ENCODE measurements around the gene ENPP7. TPM values are rescaled to one million over a fixed set of nuclear protein-coding genes. Genes with fewer than 3 reads are reported as not detected.
A peak's percentile ranks its signal among the peaks of the same experiment; 100 is the strongest.
"Not testable (repeated sequence)": the region's sequence is repeated elsewhere in the genome, so short reads cannot be mapped to it uniquely, and the experiment has no call there.

ENPP7 gene
- total RNA-seq, 1 donor from 2014 or later: not detected

DNA sequence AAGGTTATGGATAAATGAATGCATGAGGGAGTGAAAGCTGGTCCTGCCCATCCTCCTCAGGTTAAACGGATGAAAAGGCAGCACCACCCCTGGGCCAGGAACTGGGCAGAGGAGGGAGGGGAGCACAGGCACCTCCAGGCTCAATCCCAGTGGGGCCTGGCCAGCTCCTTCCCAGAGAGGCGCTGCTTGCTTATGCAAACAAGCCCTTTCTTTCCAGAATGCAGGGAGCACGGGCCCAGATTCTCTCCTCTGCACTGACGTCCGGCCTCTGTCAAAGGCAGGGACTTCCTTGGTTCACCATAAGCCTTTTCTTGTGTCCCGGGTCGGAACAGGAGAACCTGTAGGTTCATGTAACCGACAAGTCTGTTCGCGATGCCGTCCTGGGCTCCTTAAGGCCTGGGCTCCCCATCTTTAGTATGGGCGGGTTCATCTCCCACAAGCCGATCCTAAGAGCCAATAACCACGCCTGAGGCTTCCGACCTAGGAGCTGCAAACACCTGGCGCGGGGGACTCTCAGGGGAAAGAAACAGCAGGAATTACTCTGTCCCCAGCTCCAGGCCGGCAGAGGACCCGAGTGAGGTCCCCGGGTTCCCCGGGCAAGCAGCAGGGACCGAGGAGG, 16.3 kb downstream of the ENPP7 start:
- no peak for DNase-seq (ENCODE audit: low spot score in 2 of 2)
- no peak for FAIRE-seq

DNA sequence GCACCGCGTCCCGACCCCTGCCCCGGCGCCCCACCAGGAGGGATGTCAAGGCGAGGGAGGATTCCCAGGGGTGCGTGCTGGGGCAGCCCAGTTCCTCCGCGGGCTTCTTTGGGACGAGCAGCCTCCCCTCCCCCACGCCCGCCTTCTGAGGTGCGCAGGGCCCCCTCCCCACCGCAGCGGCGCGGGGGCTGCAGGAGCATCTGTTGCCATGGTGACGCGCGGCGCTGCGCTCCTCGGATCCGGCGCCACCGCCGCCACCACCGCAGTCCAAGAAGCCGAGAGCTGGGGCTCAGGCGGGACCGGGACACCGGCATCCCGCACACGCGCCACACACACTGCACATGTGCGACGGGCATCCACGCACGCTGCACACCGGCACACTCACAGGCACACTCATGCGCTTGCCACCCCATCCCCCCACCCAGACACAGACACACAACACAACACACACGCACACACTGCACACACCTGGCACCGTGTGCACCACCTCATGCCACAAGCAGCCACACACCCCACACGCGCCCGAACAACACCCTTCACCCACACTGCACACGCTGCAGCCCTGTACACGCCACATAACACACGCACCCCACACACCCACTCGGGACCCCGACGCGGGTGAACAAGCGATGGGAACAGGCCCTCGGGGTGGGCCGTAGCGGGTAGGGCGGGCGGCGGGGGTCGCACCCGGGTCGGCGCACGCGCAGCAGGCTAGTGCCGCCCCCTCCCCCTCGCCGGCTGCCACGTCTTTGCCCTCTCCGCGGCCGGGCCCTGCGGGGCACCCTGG, 17.0 kb downstream of the ENPP7 start:
- FAIRE-seq (no peak), DNase-seq (ENCODE audit: low spot score in 2 of 2) (peak; percentile 39 to 56)

DNA sequence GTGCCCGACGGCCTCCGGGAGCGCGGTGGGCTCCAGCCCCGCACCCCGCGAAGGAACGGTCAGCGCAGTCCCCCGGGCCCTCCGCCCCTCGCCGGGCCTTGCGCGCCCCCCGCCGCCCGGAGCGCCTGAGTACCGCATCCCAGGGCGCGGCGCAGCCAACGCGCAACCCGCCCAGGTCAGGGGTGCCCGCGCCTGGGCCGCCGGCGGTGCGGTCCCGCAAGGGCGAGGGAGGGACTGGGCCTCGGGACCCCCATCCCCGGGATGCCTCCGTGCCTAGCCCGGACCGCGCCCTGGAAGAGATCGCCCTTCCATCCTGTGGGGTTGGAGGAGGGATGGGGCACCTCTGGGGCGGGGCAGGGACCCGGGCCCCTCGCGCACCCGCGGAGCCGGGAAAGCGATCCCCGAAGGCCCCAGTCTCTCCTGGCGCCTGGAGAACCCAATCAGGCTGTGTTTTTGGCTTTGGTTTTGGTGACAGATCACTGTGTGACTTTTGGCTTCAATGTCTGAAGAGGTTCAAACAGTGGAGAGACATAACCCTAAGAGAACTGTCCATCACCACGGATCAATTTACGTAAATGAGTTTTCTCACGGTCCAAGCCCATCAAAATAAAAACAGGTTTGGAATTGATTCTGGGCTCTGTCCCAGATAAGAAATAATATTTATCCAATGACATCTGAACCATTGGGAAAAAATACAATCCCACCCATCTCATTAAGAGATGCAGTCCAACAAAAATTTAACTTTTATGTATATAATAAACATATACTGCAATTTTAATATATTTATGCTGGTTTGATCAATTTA, 17.8 kb downstream of the ENPP7 start:
- DNase-seq (ENCODE audit: low spot score in 2 of 2) (no peak), FAIRE-seq (no peak)

DNA sequence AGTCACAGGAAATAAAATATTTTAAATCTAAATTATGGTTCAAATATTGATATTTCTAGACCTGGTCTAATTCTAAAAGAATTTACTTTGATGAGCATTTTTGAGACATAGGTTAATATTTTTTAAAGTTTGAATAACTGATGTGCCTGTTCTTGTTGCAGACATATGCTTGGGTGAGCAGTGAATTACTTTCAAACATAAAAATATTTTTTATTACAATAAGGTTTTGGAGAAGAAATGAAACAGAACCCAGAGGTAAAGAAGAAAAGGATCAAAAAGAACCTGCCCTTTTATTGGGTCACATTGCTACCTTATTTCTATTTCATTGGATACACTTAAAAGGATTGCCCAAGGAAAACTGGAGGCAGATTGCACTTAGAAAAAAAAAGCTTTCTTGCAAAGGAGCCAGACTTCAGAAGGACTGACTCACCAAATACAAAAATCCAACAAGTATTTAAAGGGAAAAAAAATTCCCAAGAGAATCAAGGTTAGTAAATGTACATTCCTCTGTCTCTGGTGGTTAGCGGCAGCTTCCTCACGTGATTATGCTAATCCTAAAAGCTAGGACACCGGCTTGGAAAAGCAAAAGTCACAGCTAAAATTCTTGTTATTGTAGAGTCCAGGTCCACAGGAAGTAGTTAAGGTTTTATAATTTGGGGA, 18.5 kb downstream of the ENPP7 start:
- no peak for FAIRE-seq
- DNase-seq (ENCODE audit: low spot score in 2 of 2): no peak

DNA sequence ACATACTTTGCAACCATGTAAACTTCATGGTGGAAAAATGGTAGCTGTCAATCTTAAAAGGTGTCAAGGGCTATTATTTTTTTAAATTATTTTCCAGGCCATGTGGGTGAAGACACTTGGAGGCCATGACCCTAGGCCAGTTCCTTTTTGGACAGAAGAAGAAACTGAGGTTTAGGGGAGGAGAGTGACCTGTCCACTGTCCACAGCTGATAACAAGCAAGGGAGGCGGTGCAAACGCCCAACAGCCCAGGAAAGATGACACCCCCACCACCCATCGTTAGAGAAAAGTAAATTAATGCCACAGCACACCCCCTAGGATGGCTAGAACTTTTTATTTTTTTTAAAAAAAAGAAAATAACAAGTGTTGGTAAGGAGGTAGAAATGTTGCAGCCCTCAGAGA, 19.2 kb downstream of the ENPP7 start:
- FAIRE-seq: no peak
- DNase-seq (ENCODE audit: low spot score in 2 of 2): no peak

DNA sequence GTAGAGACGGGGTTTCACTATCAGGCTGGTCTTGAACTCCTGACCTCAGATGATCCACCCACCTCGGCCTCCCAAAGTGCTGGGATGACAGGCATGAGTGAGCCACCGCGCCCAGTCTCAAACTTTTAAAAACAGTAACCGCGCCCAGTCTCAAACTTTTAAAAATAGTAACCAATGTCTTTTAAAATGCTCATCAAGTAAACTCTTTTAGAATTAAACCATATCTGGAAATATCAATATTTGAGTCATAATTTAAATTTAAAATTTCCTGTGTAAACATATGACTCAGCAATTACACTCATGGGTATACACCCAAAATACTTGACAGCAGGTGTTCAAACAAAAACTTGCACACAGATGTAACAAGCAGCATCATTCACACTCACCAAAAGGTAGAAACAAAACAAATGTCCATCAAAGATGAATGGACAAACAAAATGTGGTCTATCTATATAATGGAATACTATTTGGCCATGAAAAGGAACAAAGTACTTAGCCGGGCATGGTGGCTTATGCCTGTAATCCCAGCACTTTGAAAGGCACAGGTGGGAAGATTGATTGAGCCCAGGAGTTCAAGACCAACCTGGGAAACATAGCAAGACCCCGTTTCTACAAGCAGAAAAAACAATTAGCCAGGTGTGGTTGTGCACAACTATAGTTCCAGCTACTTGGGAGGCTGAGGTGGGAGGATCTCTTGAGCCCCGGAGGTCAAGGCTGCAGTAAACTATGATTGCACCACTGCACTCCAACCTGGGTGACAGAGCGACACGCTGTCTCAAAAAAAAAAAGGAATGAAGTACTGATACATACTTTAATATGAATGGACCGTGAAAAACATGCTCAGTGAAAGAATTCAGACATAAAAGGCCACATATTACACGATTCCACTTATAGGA, 20.2 kb downstream of the ENPP7 start:
- DNase-seq (ENCODE audit: low spot score in 2 of 2) (no peak), FAIRE-seq (no peak)

DNA sequence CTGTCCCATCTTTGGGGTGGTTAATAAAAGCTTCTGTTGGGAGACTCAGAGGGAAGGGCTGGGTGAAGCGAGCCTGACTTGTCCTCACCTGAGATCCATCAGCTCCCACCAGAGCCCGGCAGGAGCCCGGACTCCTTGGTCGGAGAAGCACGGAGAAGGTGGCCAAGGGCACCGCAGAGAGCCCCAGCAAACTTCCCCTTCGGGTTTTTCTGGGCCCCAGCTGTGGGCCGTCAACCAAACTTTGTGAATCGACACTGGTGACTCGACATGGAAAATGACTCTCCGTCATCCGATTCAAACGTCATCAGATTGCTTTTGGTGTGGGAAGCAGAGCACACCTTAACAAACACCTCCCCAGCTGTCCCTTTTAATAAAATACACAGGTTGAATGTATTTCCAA, 21.4 kb downstream of the ENPP7 start:
- FAIRE-seq (no peak), DNase-seq (ENCODE audit: low spot score in 2 of 2) (no peak)

DNA sequence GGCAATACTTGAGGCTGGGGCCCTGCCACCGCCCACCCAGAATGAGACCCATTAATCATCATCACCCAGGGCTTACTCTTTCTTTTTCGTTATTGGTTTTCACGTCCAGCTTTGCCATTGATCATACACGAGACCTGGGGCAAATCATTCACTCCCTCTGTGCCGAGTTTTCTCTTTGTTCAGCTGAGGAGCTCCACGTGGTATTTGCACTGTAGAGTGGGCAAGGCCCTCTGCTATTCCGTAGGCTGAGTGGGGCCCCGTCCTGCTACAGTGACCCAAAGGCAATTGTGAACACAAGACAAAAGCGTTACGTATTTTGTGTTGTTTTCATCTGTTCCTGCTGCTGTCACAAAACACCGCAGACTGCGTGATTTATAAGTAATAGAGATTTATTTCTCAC, 23.6 kb downstream of the ENPP7 start:
- FAIRE-seq (no peak), DNase-seq (ENCODE audit: low spot score in 2 of 2) (no peak)

DNA sequence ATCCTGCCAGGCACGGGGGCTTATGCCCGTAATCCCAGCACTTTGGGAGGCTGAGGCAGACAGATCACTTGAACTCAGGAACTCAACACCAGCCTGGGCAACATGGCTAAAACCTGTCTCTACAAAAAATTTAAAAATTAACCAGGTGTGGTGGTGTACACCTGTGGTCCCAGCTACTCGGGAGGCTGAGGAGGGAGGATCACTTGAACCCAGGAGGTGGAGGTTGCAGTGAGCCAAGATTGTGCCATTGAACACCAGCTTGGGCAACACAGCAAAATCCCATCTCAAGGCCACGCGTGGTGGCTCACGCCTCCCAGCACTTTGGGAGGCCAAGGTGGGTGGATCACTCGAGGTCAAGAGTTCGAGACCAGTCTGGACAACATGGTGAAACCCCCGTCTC, 24.2 kb downstream of the ENPP7 start:
- FAIRE-seq; DNase-seq (ENCODE audit: low spot score in 2 of 2): not testable (repeated sequence)

DNA sequence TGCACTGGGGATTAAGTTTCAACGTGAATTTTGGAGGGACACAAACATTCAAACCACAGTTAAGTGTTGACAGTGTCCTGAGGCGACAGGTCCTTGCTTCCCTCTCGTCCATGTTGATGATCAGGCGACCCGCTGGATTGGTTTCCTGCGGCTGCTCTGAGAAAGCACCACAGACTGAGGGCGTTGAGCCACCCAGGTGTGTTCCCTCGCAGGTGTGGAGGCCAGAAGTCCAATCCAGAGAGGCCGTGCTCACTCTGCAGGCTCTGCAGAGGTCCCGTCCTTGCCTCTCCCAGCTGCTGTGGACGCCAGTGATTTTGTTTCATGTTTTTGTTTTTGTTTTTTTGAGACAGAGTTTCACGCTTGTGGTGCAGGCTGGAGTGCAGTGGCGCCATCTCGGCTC, 24.8 kb downstream of the ENPP7 start:
- FAIRE-seq (no peak), DNase-seq (ENCODE audit: low spot score in 2 of 2) (no peak)

DNA sequence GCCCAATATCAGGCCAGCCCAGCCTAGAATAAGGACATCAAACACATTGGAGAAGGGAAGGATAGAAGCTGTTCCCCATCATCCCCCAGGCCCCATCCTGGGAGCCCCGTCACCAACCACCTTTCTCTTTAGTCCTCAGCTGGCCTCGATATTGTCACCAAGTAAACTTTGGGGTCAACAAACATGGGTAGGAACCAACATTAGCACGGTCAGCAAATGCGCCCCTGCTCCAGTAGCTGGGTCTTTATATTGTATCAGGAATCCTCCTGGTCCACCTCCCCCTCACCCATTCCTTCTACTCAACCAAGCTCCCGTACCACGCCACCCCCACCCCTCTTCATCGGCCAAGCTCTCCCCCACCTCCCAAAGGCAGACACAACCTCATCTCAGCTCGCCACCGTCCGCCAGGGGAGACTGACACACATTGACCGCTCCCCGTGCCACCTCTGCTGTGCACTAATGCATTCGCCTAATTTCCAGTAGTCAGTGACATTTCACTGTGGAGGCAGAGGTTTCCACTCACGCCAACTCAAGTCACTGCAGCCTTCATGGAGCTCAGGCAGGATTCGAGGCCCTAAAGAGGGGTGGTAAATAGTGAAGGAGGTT, 26.5 kb downstream of the ENPP7 start:
- FAIRE-seq: no peak
- DNase-seq (ENCODE audit: low spot score in 2 of 2): no peak

DNA sequence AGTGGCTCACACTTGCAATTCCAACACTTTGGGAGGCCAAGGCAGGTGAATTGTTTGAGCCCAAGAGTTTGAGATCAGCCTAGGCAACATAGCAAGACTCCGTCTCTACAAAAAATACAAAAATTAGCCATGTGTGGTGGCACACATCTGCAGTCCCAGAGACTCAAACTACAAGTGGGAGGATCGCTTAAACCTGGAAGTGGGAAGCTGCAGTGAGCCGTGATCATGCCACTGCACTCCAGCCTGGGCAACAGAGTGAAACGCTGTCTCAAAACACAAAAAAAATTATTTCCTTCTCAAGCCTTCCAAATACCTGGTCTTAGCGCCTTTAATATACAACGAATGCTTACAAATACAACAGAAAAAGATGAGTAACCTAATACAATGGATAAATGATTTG, 27.5 kb downstream of the ENPP7 start:
- FAIRE-seq: no peak
- DNase-seq (ENCODE audit: low spot score in 2 of 2): no peak

DNA sequence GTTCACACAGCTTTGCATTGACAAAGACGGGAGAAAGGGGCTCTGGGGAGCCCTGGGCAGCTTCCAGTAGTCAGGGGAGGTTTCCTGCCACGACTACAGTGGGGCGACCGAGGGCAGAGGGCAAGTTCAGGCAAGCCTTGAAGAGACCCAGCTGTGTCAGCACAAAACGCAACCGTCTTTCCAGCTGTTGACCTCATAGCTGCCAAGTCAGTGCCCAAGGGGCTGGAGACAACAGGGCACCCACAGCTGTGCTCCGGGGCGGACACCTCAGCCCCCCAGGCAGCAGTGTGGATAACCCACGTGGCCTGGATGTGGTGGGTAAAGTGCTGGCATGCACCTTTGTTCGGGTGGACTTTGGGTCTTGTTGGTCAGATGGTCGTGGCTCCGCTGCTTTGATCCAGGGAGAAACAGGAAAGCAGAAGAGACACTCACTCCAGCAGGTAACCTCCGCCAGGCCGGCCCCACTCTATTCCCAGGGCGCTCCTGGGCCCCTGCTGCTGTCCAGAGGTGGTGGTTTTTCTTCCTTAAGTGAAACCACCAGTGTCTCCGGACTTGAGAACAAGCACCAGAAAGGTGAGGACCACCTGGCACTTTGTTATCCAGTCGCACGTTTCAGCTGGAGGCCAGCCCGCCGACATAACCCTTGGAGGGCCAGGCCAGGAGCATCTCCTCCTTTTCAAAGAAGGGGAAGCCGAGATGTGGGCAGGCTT, 29.6 kb downstream of the ENPP7 start:
- FAIRE-seq: no peak
- DNase-seq (ENCODE audit: low spot score in 2 of 2): no peak

DNA sequence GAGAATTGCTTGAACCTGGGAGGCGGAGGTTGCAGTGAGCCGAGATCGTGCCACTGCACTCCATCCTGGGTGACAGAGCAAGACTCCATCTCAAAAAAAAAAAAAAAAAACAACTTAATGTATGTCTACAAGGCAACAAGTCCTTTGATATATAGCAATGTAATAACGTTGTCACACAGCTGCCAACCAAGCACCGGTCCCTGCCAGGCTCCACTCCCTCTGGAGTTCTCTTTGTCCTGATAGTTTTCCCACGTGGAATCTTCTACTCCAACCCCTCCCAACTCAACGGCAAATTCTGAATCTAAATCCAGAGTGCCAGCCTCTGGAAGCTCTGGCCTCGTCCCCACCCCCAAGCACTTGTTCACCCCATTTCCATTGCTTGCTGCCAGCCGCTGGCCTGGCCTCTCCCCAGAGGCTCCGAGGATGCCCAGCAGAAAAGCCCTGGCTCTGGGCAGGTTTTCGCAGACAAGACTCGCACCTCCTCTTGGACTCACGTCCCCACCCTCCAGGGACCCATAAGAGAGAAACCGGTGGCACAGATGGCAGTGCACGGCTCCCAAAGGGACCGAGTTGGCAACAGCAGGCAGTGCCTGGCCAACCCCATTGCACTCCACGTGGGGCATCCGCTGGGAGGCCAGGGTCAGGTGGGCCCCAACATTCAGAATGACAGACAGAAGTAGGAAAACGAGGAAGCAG, 31.3 kb downstream of the ENPP7 start:
- FAIRE-seq (no peak), DNase-seq (ENCODE audit: low spot score in 2 of 2) (no peak)

DNA sequence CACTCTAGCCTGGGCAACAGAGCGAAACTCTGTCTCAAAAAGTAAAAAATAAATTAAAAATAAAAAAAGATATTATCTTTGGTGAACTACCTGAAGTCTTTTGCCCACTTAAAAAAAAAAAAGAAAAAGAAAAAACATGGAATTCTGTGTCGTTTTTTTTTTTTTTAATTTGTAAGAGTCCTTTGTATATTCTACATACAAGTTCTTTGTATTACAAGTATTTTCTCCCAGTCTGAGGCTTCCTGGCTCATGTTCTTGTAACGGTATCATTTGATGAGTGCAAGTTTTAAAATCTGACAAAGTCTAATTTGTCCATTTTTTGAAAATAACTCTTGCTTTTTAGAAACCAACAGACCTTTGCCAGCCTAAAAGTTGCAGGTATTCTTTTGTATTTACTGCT, 35.0 kb downstream of the ENPP7 start:
- DNase-seq (ENCODE audit: low spot score in 2 of 2) (no peak), FAIRE-seq (no peak)

DNA sequence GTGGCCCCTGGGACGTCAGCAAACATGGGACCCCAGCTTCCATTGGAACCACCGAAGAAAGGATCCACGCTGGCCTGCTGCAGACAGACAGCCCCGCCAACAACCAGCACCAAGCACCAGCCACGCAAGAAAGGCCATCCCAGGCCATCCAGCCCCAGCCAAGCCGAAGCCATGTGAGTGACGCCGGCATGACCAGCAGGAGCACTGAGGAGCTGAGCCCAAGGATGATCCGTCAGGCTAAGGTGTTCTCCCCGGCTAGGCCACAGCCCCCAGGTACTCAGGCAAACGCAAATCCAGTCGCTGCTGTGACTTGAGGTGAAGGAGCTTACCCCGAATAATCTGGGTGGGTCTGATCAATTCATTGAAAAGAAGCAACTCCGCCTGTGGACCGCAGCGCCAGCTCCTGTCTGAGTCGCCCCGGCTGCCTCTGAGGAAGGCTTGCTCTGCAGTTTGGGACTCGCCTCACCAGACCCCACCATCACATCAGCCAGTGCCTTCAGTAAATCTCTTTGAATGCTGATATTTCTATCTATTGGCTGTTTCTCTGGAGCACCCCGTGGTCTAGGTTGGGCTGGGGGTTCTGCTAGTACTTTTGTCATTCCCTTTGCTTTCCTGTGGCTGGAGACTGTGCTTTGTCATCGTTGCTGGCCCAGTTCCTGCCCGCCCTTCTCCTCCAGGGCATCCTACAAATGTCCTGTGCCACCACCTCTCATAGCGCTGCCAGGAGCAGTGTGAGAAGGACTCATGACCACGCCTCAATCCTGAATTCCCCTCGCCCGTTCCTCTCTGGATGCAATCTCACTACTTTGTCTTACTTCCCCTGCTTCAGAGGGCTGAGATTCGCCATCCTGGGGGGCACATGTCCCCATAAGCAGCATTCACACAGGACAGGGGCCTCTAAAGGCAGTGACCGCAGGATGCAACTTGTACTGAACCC, 39.1 kb downstream of the ENPP7 start:
- FAIRE-seq: no peak

DNA sequence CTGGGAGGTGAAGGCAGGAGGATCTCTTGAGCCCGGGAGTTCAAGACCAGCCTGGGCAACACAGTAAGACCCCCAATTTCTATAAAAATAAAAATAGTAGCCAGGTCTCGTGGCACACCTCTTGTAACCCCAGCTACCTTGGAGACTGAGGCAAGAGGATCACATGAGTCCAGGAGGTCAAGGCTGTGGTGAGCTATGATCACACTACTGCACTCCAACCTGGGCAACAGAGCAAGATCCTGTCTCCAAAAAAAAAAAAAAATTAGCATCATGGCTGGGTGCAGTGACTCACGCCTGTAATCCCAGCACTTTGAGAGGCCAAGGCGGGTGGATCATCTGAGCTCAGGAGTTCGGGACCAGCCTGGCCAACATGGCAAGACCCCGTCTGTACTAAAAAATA, 40.5 kb downstream of the ENPP7 start:
- FAIRE-seq (no peak), DNase-seq (ENCODE audit: low spot score in 2 of 2) (no peak)

More for the DNA sequence above, 39.1 kb downstream of the ENPP7 start:
- no peak for DNase-seq (ENCODE audit: low spot score in 2 of 2)

All from frontal cortex (tissue), 4 donors.